H9 (cell line): ENCODE measurements around the gene TTC12. TPM values are rescaled to one million over a fixed set of nuclear protein-coding genes. Genes with fewer than 3 reads are reported as not detected.

Experiments
- DNase-seq: peaks from one replicate; pipeline ENCODE4 v3.0.0-alpha.2; 2017
- H2AFZ ChIP-seq: one replicate; pipeline ENCODE4 v1.6.1; 2013; ENCODE audit warnings: mild to moderate bottlenecking, low read length, control low read depth, moderate library complexity
- H2AK5ac ChIP-seq: 2 replicates; pipeline ENCODE4 v1.6.1; 2013; ENCODE audit warnings: low read length, control low read depth, mixed read lengths; ENCODE audit not compliant: insufficient read length
- H2BK120ac ChIP-seq: one replicate; pipeline ENCODE4 v1.6.1; 2013; ENCODE audit warnings: low read depth, mild to moderate bottlenecking, low read length, control low read depth, inconsistent platforms; ENCODE audit not compliant: poor library complexity, severe bottlenecking
- H2BK12ac ChIP-seq: 2 replicates; pipeline ENCODE4 v1.6.1; 2013; ENCODE audit warnings: low read length, control low read depth, mixed read lengths, low read depth; ENCODE audit not compliant: insufficient read length
- H2BK15ac ChIP-seq: 2 replicates; pipeline ENCODE4 v1.6.1; 2013; ENCODE audit warnings: low read depth, low read length, control low read depth
- H2BK20ac ChIP-seq: one replicate; pipeline ENCODE4 v1.6.1; 2013; ENCODE audit warnings: low read depth, mild to moderate bottlenecking, low read length, control low read depth, inconsistent platforms; ENCODE audit not compliant: poor library complexity, severe bottlenecking
- H2BK5ac ChIP-seq: 2 replicates; pipeline ENCODE4 v1.6.1; 2013; ENCODE audit warnings: low read length, control low read depth, mixed read lengths; ENCODE audit not compliant: insufficient read length
- H3K14ac ChIP-seq: 2 replicates; pipeline ENCODE4 v1.6.1; 2013; ENCODE audit warnings: low read length, control low read depth; ENCODE audit not compliant: insufficient read depth
- H3K18ac ChIP-seq: 2 replicates; pipeline ENCODE4 v1.6.1; 2013; ENCODE audit warnings: low read depth, mild to moderate bottlenecking, mixed read lengths, low read length, control low read depth; ENCODE audit not compliant: insufficient read length
- H3K23ac ChIP-seq: 2 replicates; pipeline ENCODE4 v1.6.1; 2013; ENCODE audit warnings: low read length, control low read depth, mixed read lengths, low read depth; ENCODE audit not compliant: insufficient read length
- H3K23me2 ChIP-seq: 2 replicates; pipeline ENCODE4 v1.6.1; 2013; ENCODE audit warnings: low read depth, mild to moderate bottlenecking, mixed read lengths, low read length, control low read depth; ENCODE audit not compliant: insufficient read length, poor library complexity, severe bottlenecking
- H3K27ac ChIP-seq: 2 replicates; pipeline ENCODE4 v1.5.1; 2013; ENCODE audit warnings: low read length, control low read depth, mixed read lengths, low read depth; ENCODE audit not compliant: insufficient read length
- H3K27me3 ChIP-seq: 2 replicates; pipeline ENCODE4 v1.6.1; 2013; ENCODE audit warnings: low read length, control low read depth, inconsistent platforms; ENCODE audit not compliant: insufficient read depth
- H3K4ac ChIP-seq: 2 replicates; pipeline ENCODE4 v1.6.1; 2013; ENCODE audit warnings: low read depth, mild to moderate bottlenecking, control low read depth, inconsistent platforms, low read length, moderate library complexity
- H3K4me1 ChIP-seq: 2 replicates; pipeline ENCODE4 v1.6.1; 2013; ENCODE audit warnings: low read length, control low read depth, inconsistent platforms; ENCODE audit not compliant: insufficient read depth
- H3K4me2 ChIP-seq: 2 replicates; pipeline ENCODE4 v1.6.1; 2013; ENCODE audit warnings: low read length, control low read depth, mixed read lengths; ENCODE audit not compliant: insufficient read length, insufficient read depth
- H3K56ac ChIP-seq: 2 replicates; pipeline ENCODE4 v1.6.1; 2013; ENCODE audit warnings: low read depth, mild to moderate bottlenecking, mixed read lengths, low read length, control low read depth; ENCODE audit not compliant: insufficient read length
- H3K79me1 ChIP-seq: 2 replicates; pipeline ENCODE4 v1.6.1; 2013; ENCODE audit warnings: low read depth, mild to moderate bottlenecking, moderate library complexity, low read length, control low read depth, inconsistent platforms; ENCODE audit not compliant: insufficient read depth, poor library complexity, severe bottlenecking
- H3K79me2 ChIP-seq: 2 replicates; pipeline ENCODE4 v1.6.1; 2013; ENCODE audit warnings: low read length, control low read depth, inconsistent platforms; ENCODE audit not compliant: insufficient read depth
- H3K9ac ChIP-seq: 2 replicates; pipeline ENCODE4 v1.6.1; 2013; ENCODE audit warnings: low read length, control low read depth, mixed read lengths; ENCODE audit not compliant: insufficient read length; ENCODE audit errors: extremely low read depth
- H3K9me3 ChIP-seq: one replicate; pipeline ENCODE4 v1.6.1; 2013; ENCODE audit warnings: low read depth, low read length, inconsistent platforms; ENCODE audit not compliant: control insufficient read depth
- H3T11ph ChIP-seq: one replicate; pipeline ENCODE4 v1.6.1; 2013; ENCODE audit warnings: mild to moderate bottlenecking, low read length, control low read depth, inconsistent platforms
- H4K20me1 ChIP-seq: one replicate; pipeline ENCODE4 v1.6.1; 2013; ENCODE audit not compliant: control insufficient read depth, insufficient read length, insufficient read depth
- H4K5ac ChIP-seq: 2 replicates; pipeline ENCODE4 v1.6.1; 2013; ENCODE audit warnings: low read depth, mild to moderate bottlenecking, mixed read lengths, low read length, control low read depth; ENCODE audit not compliant: insufficient read length
- H4K8ac ChIP-seq: replicated peaks from 2 replicates; pipeline ENCODE4 v1.6.1; 2013; ENCODE audit warnings: low read length, control low read depth, mixed read lengths, low read depth; ENCODE audit not compliant: insufficient read length
- H4K91ac ChIP-seq: 2 replicates; pipeline ENCODE4 v1.6.1; 2013; ENCODE audit warnings: low read depth, mild to moderate bottlenecking, moderate library complexity, mixed read lengths, low read length, control low read depth; ENCODE audit not compliant: insufficient read length
- H3K27ac Mint-ChIP-seq, 3 experiments: 2 replicates in 2 of 3; 3 replicates in 1 of 3; pipeline ENCODE4 v1.8.0; 2020 to 2021; ENCODE audit warnings: mixed read lengths in 3 of 3, mild to moderate bottlenecking in 1 of 3, moderate library complexity in 1 of 3
- H3K27me3 Mint-ChIP-seq: 2 replicates; pipeline ENCODE4 v1.8.0; 2021; ENCODE audit warnings: low read depth, mild to moderate bottlenecking, moderate library complexity, mixed read lengths
- H3K36me3 Mint-ChIP-seq, 3 experiments: 2 replicates in 2 of 3; 3 replicates in 1 of 3; pipeline ENCODE4 v1.8.0; 2020 to 2021; ENCODE audit warnings: low read depth in 3 of 3, mixed read lengths in 3 of 3; ENCODE audit not compliant: insufficient read depth in 1 of 3
- H3K4me1 Mint-ChIP-seq, 2 experiments: 2 replicates each; pipeline ENCODE4 v1.8.0; 2020; ENCODE audit warnings: mixed read lengths in 2 of 2
- H3K4me3 Mint-ChIP-seq, 2 experiments: 2 replicates in 1 of 2; 3 replicates in 1 of 2; pipeline ENCODE4 v1.8.0; 2020 to 2021; ENCODE audit warnings: mild to moderate bottlenecking in 2 of 2, mixed read lengths in 2 of 2, moderate library complexity in 1 of 2
- H3K9me3 Mint-ChIP-seq, 2 experiments: 2 replicates in 1 of 2; 3 replicates in 1 of 2; pipeline ENCODE4 v1.8.0; 2020; ENCODE audit warnings: mild to moderate bottlenecking in 2 of 2, mixed read lengths in 2 of 2, moderate library complexity in 1 of 2
- CTCF ChIP-seq: fragments of 200-600 bp; sonication (generic); conservative IDR thresholded peaks from 3 replicates; pipeline ENCODE4 v1.8.0; 2021; ENCODE audit warnings: antibody characterized with exemption, mild to moderate bottlenecking
- WGBS: extraction: QIAGEN DNeasy Blood & Tissue Kit; methylation state at CpG from one replicate; pipeline ENCODE4 v1.1.7; 2013; ENCODE audit warnings: missing lambda C conversion rate, low lambda C conversion rate, mixed read lengths; ENCODE audit not compliant: insufficient read length; ENCODE audit errors: extremely low coverage; 5-methylcytosine and 5-hydroxymethylcytosine counted together
- total RNA-seq: library from RNA; stranded (reverse); gene quantifications from 2 replicates; pipeline ENCODE4 v1.2.1, GENCODE V29; 2021

Gene TTC12
- total RNA-seq, 1 experiment from 2014 or later = 8.3 TPM

- no CpG with 5 or more reads among the region's 8 CpGs for WGBS
- Histone ChIP-seq H2BK120ac (no peak overlapping the region), H3K14ac (no peak overlapping the region; the same call in 1 of the 2 replicates), H3K23ac (no peak overlapping the region), H2AK5ac (no peak overlapping the region), H2AFZ (no peak overlapping the region), H3K27ac (no peak overlapping the region), H4K91ac (no peak overlapping the region), H2BK20ac (no peak overlapping the region), H4K20me1 (no peaks in the 10 kb centered on the region), H2BK12ac (no peak overlapping the region), H3K27me3 (no peaks in the 10 kb centered on the region), H4K8ac (no peak overlapping the region), H2BK15ac (no peak overlapping the region), H3K4me1 (peaks cover 2% of the 10 kb centered on the region; the same call in 1 of the 2 replicates), H2BK5ac (no peak overlapping the region), H3K9me3 (no peaks in the 10 kb centered on the region), H3K18ac (no peak overlapping the region), H3K23me2 (no peaks in the 10 kb centered on the region), H3T11ph (no peak overlapping the region), H3K79me2 (no peaks in the 10 kb centered on the region), H3K4ac (no peak overlapping the region), H4K5ac (no peak overlapping the region), H3K56ac (no peak overlapping the region), H3K4me2 (no peak overlapping the region), H3K9ac (no peak overlapping the region), H3K79me1 (no peaks in the 10 kb centered on the region)
- Mint-ChIP-seq H3K4me1 (0 out of 4 replicates have a peak, but pooled peaks cover 0 to 4% of the 10 kb centered on the region in 2 experiments), H3K36me3 (no peaks in the 10 kb centered on the region), H3K4me3 (no peak overlapping the region), H3K9me3 (no peaks in the 10 kb centered on the region), H3K27me3 (peaks cover 6% of the 10 kb centered on the region), H3K27ac (no peak overlapping the region)
- DNase-seq = no peak
- no peak for TF ChIP-seq CTCF
Measured at GRCh38 chr11:113393501-113393985, 79.2 kb downstream of the TTC12 start.
